GM12878 (cell line): ENCODE measurements around the gene MAPKAPK3. TPM values are rescaled to one million over a fixed set of nuclear protein-coding genes. Genes with fewer than 3 reads are reported as not detected.

ENCODE experiments used
- ATAC-seq: fragments of 200-7000 bp; cut with Tn5 transposase; 3 replicates; pipeline ENCODE4 v1.9.1; 2020; ENCODE audit warnings: mild to moderate bottlenecking, moderate library complexity
- BruUV-seq: library from RNA; stranded (reverse); fragments of 400-500 nt; replicated peaks from 2 replicates; lab custom pipeline; 2021; lab: Mats Ljungman, UMichigan
- CTCF ChIA-PET: fragments of 300-600 bp; sonication (Branson Sonifier 250); formaldehyde crosslinking; extraction: SDS; loops from one replicate; lab custom pipeline; 2021; ENCODE audit warnings: inconsistent platforms; lab: Yijun Ruan, JAX
- POLR2A ChIA-PET: fragments of 350-600 bp; formaldehyde crosslinking; extraction: SDS; loops from one replicate; lab custom pipeline; 2021; ENCODE audit warnings: inconsistent platforms; lab: Charles Lee
- RAD21 ChIA-PET: fragments of 300-600 bp; sonication (Branson Sonifier 250); formaldehyde crosslinking; loops from one replicate; lab custom pipeline; 2023; ENCODE audit warnings: antibody characterized with exemption; ENCODE audit not compliant: unreplicated experiment; lab: Charles Lee
- SMC1A ChIA-PET: fragments of 300-600 bp; sonication (Branson Sonifier 250); formaldehyde crosslinking; loops from one replicate; lab custom pipeline; 2023; ENCODE audit not compliant: unreplicated experiment, uncharacterized antibody; lab: Charles Lee
- DNase-seq: peaks from one replicate; pipeline ENCODE4 v3.0.0-alpha.2; 2011; ENCODE audit warnings: low read depth, low spot score
- FAIRE-seq: peaks from 3 replicates; lab custom pipeline; 2011; peaks lifted over from hg19 to GRCh38; lab: Jason Lieb, UNC
- H2AFZ ChIP-seq: 2 replicates; pipeline ENCODE4 v1.6.0; 2011; ENCODE audit warnings: low read depth, low read length, control low read depth; ENCODE audit not compliant: control insufficient read depth
- H3K27ac ChIP-seq: 2 replicates; pipeline ENCODE4 v1.5.1; 2011; ENCODE audit warnings: control low read depth; ENCODE audit not compliant: control insufficient read depth, insufficient read depth
- H3K27me3 ChIP-seq, 2 experiments: replicated peaks in 1 of 2; 2 replicates each; pipeline versions ENCODE4 v1.6.0 to v1.6.1; 2011; ENCODE audit warnings: low read length in 1 of 2; ENCODE audit not compliant: control insufficient read depth in 2 of 2, insufficient read depth in 2 of 2
- H3K36me3 ChIP-seq, 2 experiments: 2 replicates each; pipeline ENCODE4 v1.5.1; 2011; ENCODE audit warnings: low read length in 1 of 2; ENCODE audit not compliant: control insufficient read depth in 2 of 2, insufficient read depth in 2 of 2
- H3K4me1 ChIP-seq: 2 replicates; pipeline ENCODE4 v1.6.1; 2011; ENCODE audit warnings: mild to moderate bottlenecking, low read length, moderate library complexity, mixed read lengths; ENCODE audit not compliant: control insufficient read depth, insufficient read depth
- H3K4me2 ChIP-seq: 2 replicates; pipeline ENCODE4 v1.6.0; 2011; ENCODE audit warnings: control low read depth; ENCODE audit not compliant: control insufficient read depth, insufficient read depth
- H3K4me3 ChIP-seq: fragments of 200-600 bp; sonication (generic); 2 replicates; pipeline ENCODE4 v1.5.1; 2016
- H3K79me2 ChIP-seq: 2 replicates; pipeline ENCODE4 v1.6.0; 2011; ENCODE audit warnings: low read length; ENCODE audit not compliant: control insufficient read depth, insufficient read depth
- H3K9ac ChIP-seq: 2 replicates; pipeline ENCODE4 v1.8.0; 2011; ENCODE audit warnings: low read length, control low read depth, mixed read lengths; ENCODE audit not compliant: control insufficient read depth, insufficient read depth
- H3K9me3 ChIP-seq: replicated peaks from 3 replicates; pipeline ENCODE4 v1.5.1; 2011; ENCODE audit warnings: mild to moderate bottlenecking, low read length; ENCODE audit not compliant: control insufficient read depth, insufficient read depth
- H4K20me1 ChIP-seq: 2 replicates; pipeline ENCODE4 v1.6.0; 2011; ENCODE audit not compliant: control insufficient read depth, insufficient read depth
- BACH1 ChIP-seq: fragments of 450-650 bp; IDR thresholded peaks from 2 replicates; pipeline ENCODE4 v1.6.1; 2017; ENCODE audit warnings: mild to moderate bottlenecking, borderline replicate concordance
- BCL11A ChIP-seq: IDR thresholded peaks from 2 replicates; pipeline ENCODE4 v1.6.1; 2011; ENCODE audit warnings: low read depth, low read length
- BCL3 ChIP-seq: IDR thresholded peaks from 2 replicates; pipeline ENCODE4 v1.6.1; 2011; ENCODE audit warnings: borderline replicate concordance, low read depth, mild to moderate bottlenecking, moderate library complexity, low read length; ENCODE audit not compliant: insufficient read depth, poor library complexity, severe bottlenecking
- BHLHE40 ChIP-seq, 2 experiments: fragments of 450-650 bp in 1 of 2; IDR thresholded peaks; 2 replicates each; pipeline ENCODE4 v1.6.1; 2011 to 2017; ENCODE audit warnings: low read depth in 2 of 2, borderline replicate concordance in 1 of 2, improper control_type of control experiment in 1 of 2, low read length in 1 of 2, mild to moderate bottlenecking in 1 of 2
- DPF2 ChIP-seq: fragments of 450-650 bp; IDR thresholded peaks from 2 replicates; pipeline ENCODE4 v1.6.1; 2017; ENCODE audit warnings: mild to moderate bottlenecking
- E2F4 ChIP-seq: IDR thresholded peaks from 2 replicates; pipeline ENCODE4 v1.6.1; 2012; ENCODE audit warnings: low read depth, low read length, improper control_type of control experiment
- HCFC1 ChIP-seq: fragments of 150-350 bp; IDR thresholded peaks from 2 replicates; pipeline ENCODE4 v1.6.1; 2014; ENCODE audit warnings: low read length
- NR2C1 ChIP-seq: fragments of 450-650 bp; IDR thresholded peaks from 2 replicates; pipeline ENCODE4 v1.6.1; 2017; ENCODE audit warnings: antibody characterized with exemption, mild to moderate bottlenecking, moderate library complexity
- RFX5 ChIP-seq: IDR thresholded peaks from 2 replicates; pipeline ENCODE4 v1.6.1; 2011; ENCODE audit warnings: low read depth, low read length, improper control_type of control experiment
- SIX5 ChIP-seq: IDR thresholded peaks from 2 replicates; pipeline ENCODE4 v1.6.1; 2011; ENCODE audit warnings: mild to moderate bottlenecking, low read depth, low read length, moderate library complexity; ENCODE audit not compliant: severe bottlenecking
- SMARCA5 ChIP-seq: fragments of 450-650 bp; IDR thresholded peaks from 2 replicates; pipeline ENCODE4 v1.6.1; 2017; ENCODE audit warnings: mild to moderate bottlenecking
- SREBF2 ChIP-seq: IDR thresholded peaks from 2 replicates; pipeline ENCODE4 v1.6.1; 2012; ENCODE audit warnings: mild to moderate bottlenecking, low read length
- TCF3 ChIP-seq: IDR thresholded peaks from 2 replicates; pipeline ENCODE4 v1.6.1; 2012; ENCODE audit warnings: low read depth, mild to moderate bottlenecking, low read length, borderline replicate concordance; ENCODE audit not compliant: insufficient read depth
- YY1 ChIP-seq: IDR thresholded peaks from 2 replicates; pipeline ENCODE4 v1.6.1; 2011; ENCODE audit warnings: low read depth, mild to moderate bottlenecking, low read length
- ZNF687 ChIP-seq: fragments of 450-650 bp; IDR thresholded peaks from 2 replicates; pipeline ENCODE4 v1.6.1; 2017; ENCODE audit warnings: mild to moderate bottlenecking, moderate library complexity
- WGBS: methylation state at CpG from one replicate; pipeline ENCODE4 v1.1.6; 2016; ENCODE audit warnings: low lambda C conversion rate; ENCODE audit not compliant: insufficient replicate concordance, insufficient coverage; ENCODE audit errors: missing lambda C conversion rate; 5-methylcytosine and 5-hydroxymethylcytosine counted together
- in situ Hi-C: fragments of 300-500 bp; cut with MboI; formaldehyde crosslinking; loops from 9 replicates; pipeline ENCODE4 v1.14.3; 2018; ENCODE audit warnings: mixed read lengths
- intact Hi-C: fragments of 100-400 bp; cut with micrococcal nuclease; formaldehyde crosslinking; loops from one replicate; pipeline ENCODE4 v1.14.2; 2022; ENCODE audit not compliant: unreplicated experiment
- polyA plus RNA-seq, 11 experiments: library from polyadenylated mRNA; depleted of rRNA in 4 of 11; unstranded in 6 of 11; stranded (reverse) in 5 of 11; fragments of >200 nt; fragmentation: Nextera tagmentation in 4 of 11; fragmentation: Illumina TruSeq in 1 of 11; extraction: Ambion mirVana in 4 of 11; extraction: Trizol in 1 of 11; gene quantifications; 1 replicate in 1 of 11; 2 replicates in 10 of 11; pipeline versions ENCODE4 v1.2.1 to v1.2.3, GENCODE V29; 2011 to 2016; ENCODE audit warnings: inconsistent platforms in 2 of 11, missing spikeins in 2 of 11, low read depth in 1 of 11
- total RNA-seq, 4 experiments: library from RNA; depleted of rRNA in 3 of 4; stranded (reverse); fragments of >200 nt in 3 of 4; fragmentation: Illumina TruSeq in 1 of 4; extraction: Trizol in 1 of 4; gene quantifications; 2 replicates each; pipeline versions ENCODE4 v1.2.1 to v1.2.3, GENCODE V29; 2013 to 2021

MAPKAPK3 gene
- total and polyA plus RNA-seq, 10 of the 15 experiments (the other 5 are each of a cell fraction or from before 2014, with no cell fraction given): 7.9 to 66.0 (median 39.0) TPM

GRCh38 chr3:50610992-50611463, 5.9 kb upstream of the MAPKAPK3 start:
- peaks cover 14% of the 10 kb centered on the region for H3K4me1 ChIP-seq
- SMC1A ChIA-PET: interaction anchor here (0.9 to 11.4 kb wide), 9 partner anchors 10 to 94 kb away, joined by 3 to 186 read pairs (median 8); partner anchors contain the start of genes C3orf18 and HEMK1
- POLR2A ChIA-PET: interaction anchor here (1.3 to 5.0 kb wide), 6 partner anchors 9 to 44 kb away, joined by 3 to 54 read pairs (median 11); partner anchors contain the start of genes C3orf18 and HEMK1
- in situ Hi-C loops: loop anchor here (5.0 to 25.0 kb wide), 3 partner anchors 34 to 1076 kb away; no protein-coding TSS in a partner anchor
- RAD21 ChIA-PET: interaction anchor here (0.9 to 12.9 kb wide), 9 partner anchors 9 to 759 kb away, joined by 3 to 244 read pairs (median 13); partner anchors contain the start of genes C3orf18, CYB561D2, HEMK1 and NPRL2
- H3K27ac ChIP-seq: peak overlapping the region; percentile 61; the same call in 1 of the 2 replicates
- no peak for DNase-seq
- ATAC-seq: no peak
- FAIRE-seq: no peak
- peak overlapping the region; percentile 97 for H3K4me2 ChIP-seq
- H3K9me3 ChIP-seq: no peaks in the 10 kb centered on the region
- CTCF ChIA-PET: interaction anchor here (1.0 to 13.9 kb wide), 11 partner anchors 8 to 778 kb away, joined by 3 to 410 read pairs (median 5); partner anchors contain the start of gene HEMK1
- peak overlapping the region; percentile 75 for H3K9ac ChIP-seq
- H3K27me3 ChIP-seq: no peaks in the 10 kb centered on the region
- TF ChIP-seq BACH1 (no peak), SREBF2 (no peak), RFX5 (no peak), YY1 (no peak), ZNF687 (no peak), SIX5 (no peak), DPF2 (no peak), E2F4 (no peak), BHLHE40 (IDR thresholded peaks at IDR 0.05; ENCODE audit: borderline replicate concordance in 1 of 2, low read depth in 2 of 2, low read length in 1 of 2) (no peak), BCL3 (no peak), HCFC1 (no peak), SMARCA5 (no peak), BCL11A (no peak), TCF3 (no peak), NR2C1 (no peak)
- intact Hi-C loops: loop anchor here (2.0 kb wide), 1 partner anchor 20 kb away; no protein-coding TSS in a partner anchor
- no peaks in the 10 kb centered on the region for H4K20me1 ChIP-seq
- peak overlapping the region; percentile 50 for H2AFZ ChIP-seq
- WGBS: 9% methylated on average over 10 of the region's 10 CpGs
- H3K36me3 ChIP-seq: no peaks in the 10 kb centered on the region
- H3K4me3 ChIP-seq: peak overlapping the region; percentile 85
- BruUV-seq: no TSS peak
- H3K79me2 ChIP-seq: no peaks in the 10 kb centered on the region
